Erythroblast (primary cell): ENCODE measurements around the gene PEX7.
"Not testable (repeated sequence)": the region's sequence is repeated elsewhere in the genome, so short reads cannot be mapped to it uniquely, and the experiment has no call there.

Experiments
- DNase-seq, 2 experiments: peaks; one replicate each; lab custom pipeline; 2025; lab: John Stamatoyannopoulos, UW
- GATA1 ChIP-seq: IDR thresholded peaks from 2 replicates; pipeline ENCODE4 v1.6.1; 2011; ENCODE audit warnings: low read depth, mild to moderate bottlenecking, control low read depth, low read length, moderate library complexity
- POLR2A ChIP-seq: IDR thresholded peaks from 2 replicates; pipeline ENCODE4 v1.6.1; 2011; ENCODE audit warnings: mild to moderate bottlenecking, low read length

PEX7 gene

DNA sequence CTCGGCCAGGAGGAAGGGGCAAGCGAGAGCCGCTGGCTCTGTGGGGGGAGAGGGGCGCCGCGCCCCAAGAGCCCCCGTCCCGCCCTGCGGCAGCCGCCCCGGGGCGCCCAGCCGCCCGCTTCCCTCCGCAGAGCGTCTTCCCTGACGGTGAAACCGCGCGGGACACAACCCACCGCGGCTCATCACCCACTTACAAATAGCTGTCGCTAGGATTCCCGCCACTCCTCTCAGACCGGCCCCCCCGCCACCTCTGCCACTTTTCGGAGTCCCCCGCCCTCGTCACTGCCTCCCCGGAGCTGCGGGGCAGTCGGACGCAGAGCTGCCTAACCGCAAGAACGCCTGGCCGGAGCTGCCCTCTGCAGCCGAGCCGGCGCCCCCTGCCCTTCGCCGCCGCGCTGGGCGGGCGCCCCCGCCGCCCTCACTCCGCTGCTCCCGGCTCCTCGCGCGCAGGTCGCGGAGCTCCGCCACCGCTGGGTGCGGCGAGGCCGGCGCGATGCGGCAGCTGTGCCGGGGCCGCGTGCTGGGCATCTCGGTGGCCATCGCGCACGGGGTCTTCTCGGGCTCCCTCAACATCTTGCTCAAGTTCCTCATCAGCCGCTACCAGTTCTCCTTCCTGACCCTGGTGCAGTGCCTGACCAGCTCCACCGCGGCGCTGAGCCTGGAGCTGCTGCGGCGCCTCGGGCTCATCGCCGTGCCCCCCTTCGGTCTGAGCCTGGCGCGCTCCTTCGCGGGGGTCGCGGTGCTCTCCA, 99.7 kb downstream of the PEX7 start, which contains the start of gene SLC35D3:
TSS of gene SLC35D3 (plus strand) at position 366 of the 749 bp plus-strand sequence. CDS start at position 494, 128 bp downstream.
- DNase-seq: peak; percentile 40 to 44
- TF ChIP-seq POLR2A (no peak), GATA1 (no peak)

- TF ChIP-seq GATA1: no peak
- TF ChIP-seq POLR2A: no peak
- no peak for DNase-seq
Observed at GRCh38 chr6:136922685-136923006, 100.3 kb downstream of the PEX7 start.

DNA sequence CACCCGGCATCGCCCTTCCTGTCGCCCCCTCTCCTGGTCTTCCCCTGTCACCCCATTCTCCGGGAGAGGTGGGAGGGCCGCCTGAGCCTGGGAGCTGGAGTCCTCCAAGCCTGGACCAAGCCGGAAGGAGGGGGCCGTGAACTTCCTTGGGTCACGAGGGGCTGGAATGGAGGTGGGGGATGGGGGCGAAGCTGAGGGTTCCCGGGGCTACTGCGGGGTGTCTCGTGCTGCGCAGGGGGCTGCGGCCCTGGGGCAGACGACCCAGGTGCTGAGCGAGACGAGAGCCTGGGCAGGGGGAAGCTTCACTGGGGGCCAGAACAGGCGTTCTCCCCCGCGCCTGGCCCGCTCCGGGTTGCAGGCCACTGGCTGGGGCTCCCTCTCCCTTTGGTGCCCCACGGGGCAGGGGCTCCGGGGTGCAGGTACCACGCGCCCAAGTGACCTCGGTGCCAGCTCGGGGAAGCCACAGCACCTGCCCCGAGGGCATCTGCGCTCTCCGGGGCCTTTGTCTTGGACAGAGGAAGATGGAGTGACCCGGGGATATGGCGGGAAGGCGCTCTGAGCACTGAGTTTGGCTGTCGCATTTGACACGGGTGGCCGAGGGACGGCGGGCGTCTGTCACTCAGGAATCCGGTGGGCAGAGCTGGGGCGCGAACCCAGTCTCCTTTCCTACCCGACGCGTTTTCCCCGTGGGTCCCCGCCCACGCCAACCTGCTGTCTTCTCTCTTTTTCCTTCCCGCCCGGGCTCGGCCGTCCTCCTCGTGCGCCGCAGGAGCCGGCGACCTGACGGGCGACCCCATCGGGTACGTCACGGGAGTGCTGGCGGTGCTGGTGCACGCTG, 100.9 kb downstream of the PEX7 start:
- peak; percentile 22 to 31 for DNase-seq
- TF ChIP-seq POLR2A: no peak
- TF ChIP-seq GATA1: no peak

GRCh38 chr6:136923954-136924673, 101.7 kb downstream of the PEX7 start:
- no peak for DNase-seq
- no peak for TF ChIP-seq GATA1
- TF ChIP-seq POLR2A: no peak

DNA sequence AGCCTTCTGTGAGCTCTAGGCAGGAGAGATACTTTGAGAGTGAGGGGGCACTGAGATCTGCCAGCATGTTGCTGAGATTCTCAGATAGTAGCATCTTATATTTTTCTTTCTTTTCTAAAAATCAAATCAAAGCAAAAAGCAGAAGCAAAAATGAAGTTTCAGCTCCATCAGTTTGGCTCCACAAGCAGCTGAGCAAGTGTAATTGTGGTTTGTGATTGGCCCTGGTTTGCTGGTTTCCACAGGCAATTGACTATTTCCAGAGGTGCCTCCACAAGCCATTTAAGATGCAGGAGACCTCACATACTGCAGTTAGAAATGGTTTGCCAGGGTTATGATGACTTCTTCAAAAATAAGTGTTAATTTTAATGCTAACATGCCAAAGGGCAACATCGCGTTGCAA, 104.0 kb downstream of the PEX7 start:
- no peak for DNase-seq

DNA sequence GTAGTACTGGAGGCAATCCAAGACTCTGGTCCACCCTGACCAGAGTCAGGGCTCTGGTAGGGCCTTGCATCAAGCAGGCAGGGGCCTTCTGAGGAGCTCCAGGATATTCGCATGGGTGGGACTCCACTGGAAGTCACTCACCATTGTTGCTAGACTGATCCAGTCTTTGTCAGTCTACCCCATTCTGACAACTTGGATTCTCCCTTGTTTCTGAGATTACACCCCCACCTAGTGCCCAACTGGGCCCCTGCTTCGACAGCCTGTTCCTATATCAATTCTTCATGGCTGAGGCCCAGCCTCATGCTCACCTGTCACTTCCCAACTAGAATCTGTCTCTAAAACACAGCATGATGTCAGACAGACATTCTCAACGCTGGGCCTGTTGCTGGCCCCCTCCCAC, 104.9 kb downstream of the PEX7 start:
- TF ChIP-seq GATA1 (no peak), POLR2A (no peak)
- peak; percentile 44 to 54 for DNase-seq

More for the DNA sequence above, 104.0 kb downstream of the PEX7 start:
- TF ChIP-seq GATA1: no peak
- no peak for TF ChIP-seq POLR2A

DNA sequence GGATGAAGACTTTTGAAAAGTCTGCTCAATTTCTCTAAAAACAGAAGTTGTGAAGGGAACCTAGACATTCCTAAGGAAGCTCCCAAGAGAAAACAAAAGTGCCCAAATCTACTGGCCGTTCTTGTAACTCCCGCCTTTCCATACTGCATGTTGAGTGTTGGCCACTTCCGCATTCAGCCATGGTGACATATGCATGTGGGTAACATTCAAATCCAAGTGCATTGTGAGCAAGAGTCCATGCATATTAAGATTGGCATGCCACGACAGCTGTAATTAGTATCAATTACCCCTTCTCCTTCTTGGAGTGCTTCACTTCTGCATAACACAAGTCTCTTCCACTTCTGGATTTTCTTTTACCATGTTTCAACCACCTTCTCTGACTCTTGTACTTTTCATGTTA, 108.1 kb downstream of the PEX7 start:
- TF ChIP-seq GATA1 (no peak), POLR2A (no peak)
- DNase-seq: no peak

GRCh38 chr6:136932599-136932998, 110.2 kb downstream of the PEX7 start:
- DNase-seq: no peak
- TF ChIP-seq GATA1: no peak
- TF ChIP-seq POLR2A: no peak

DNA sequence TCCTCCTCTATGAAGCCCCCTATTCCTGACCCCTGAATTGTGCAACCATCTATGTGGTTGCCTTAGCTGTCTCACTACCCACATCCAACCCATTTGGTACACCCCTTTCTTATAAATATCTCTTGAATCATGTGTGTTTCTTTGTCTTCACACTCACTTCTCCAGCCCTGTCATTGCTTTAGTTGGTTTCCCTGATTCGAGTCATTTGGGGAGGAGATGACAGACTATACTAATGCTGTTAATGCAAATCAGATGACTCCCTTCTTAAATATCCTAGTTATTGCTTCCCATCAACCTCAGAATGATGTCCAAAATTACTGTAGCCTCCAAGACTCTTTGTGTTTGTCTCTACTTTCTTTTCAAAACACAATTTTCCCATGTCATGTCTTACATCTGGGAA, 122.7 kb downstream of the PEX7 start:
- TF ChIP-seq GATA1 (no peak), POLR2A (no peak)
- DNase-seq: no peak

DNA sequence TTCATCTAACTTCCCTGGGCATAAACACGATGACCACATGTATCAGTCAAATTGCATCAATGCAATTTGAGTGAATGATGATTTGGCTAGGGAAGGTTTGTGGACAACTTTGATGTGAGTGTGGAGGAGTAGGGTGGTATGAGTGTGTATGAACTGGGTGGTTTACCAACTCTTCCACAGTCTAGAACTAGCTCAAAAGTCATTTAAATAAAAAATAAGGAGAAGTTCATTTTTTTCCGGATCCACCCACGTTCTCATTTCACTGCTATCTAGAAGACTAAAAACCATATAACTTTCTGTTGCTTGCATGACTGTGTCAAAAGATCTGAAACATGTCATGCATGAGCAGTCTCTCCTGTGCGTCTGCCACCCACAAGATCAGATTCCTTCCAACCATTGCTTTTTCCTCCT, 123.3 kb downstream of the PEX7 start:
- DNase-seq: no peak
- TF ChIP-seq GATA1 (no peak), POLR2A (no peak)

GRCh38 chr6:136947037-136947436, 124.6 kb downstream of the PEX7 start:
- TF ChIP-seq POLR2A (no peak), GATA1 (no peak)
- DNase-seq: no peak

DNA sequence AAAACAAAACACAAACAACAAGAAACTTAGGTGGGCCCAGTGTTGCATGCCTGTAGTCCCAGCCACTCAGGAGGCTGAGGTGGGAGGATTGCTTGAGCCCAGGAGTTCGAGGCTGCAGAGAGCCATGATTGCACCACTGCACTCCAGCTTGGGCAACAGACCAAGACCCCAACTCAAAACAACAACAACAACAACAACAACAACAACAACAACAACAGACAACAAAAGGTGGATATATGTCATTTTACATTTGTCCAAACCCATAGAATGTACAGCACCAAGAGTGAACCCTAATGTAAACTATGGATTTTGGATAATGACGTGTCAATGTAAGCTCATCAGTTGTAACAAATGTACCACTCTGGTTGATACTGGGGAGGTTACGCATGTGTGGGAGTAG, 127.6 kb downstream of the PEX7 start:
- not testable (repeated sequence) for DNase-seq

GRCh38 chr6:136950436-136951126, 128.2 kb downstream of the PEX7 start:
- TF ChIP-seq GATA1 (no peak), POLR2A (no peak)
- no peak for DNase-seq
